Right renal pelvis (tissue), 4 donors: ENCODE results near the gene CPE. TPM values are rescaled to one million over a fixed set of nuclear protein-coding genes. Genes with fewer than 3 reads are reported as not detected.
A peak's percentile ranks its signal among the peaks of the same experiment; 100 is the strongest.
"Not testable (repeated sequence)": the region's sequence is repeated elsewhere in the genome, so short reads cannot be mapped to it uniquely, and the experiment has no call there.

Experiments
- DNase-seq, 4 donors: peaks; one replicate each; pipeline ENCODE4 v3.0.0-alpha.2; 2013; ENCODE audit warnings: low read depth in 4 of 4, low spot score in 3 of 4, missing footprints in 1 of 4
- polyA plus RNA-seq, 4 donors: library from polyadenylated mRNA; unstranded; fragments of 120-200 nt; gene quantifications; one replicate each; pipeline ENCODE4 v1.2.1, GENCODE V29; 2013; ENCODE audit not compliant: insufficient read length in 4 of 4

The CPE gene
- polyA plus RNA-seq, 4 donors = 123 to 179 (median 151) TPM

- DNase-seq = no peak
These were observed 79.0 kb downstream of the CPE start for GRCh38 chr4:165457793-165458192.

- no peak for DNase-seq
These were observed 79.7 kb downstream of the CPE start for GRCh38 chr4:165458471-165458870.

GRCh38 chr4:165461159-165461821, 82.5 kb downstream of the CPE start:
- no peak for DNase-seq

- DNase-seq = no peak
These were observed 83.2 kb downstream of the CPE start for GRCh38 chr4:165462009-165462408.

- DNase-seq = no peak
These were observed 85.6 kb downstream of the CPE start for GRCh38 chr4:165464376-165464775.

- DNase-seq = peak in 3 of 4 donors; percentile 8 to 35 (median 25)
These were observed 86.1 kb downstream of the CPE start for GRCh38 chr4:165464813-165465381.

GRCh38 chr4:165470009-165470408, 91.2 kb downstream of the CPE start:
- no peak for DNase-seq

GRCh38 chr4:165472943-165473676, 94.3 kb downstream of the CPE start:
- no peak for DNase-seq

- no peak for DNase-seq
These were observed 96.2 kb downstream of the CPE start for GRCh38 chr4:165474784-165475705.

GRCh38 chr4:165475706-165476070, 96.9 kb downstream of the CPE start:
- DNase-seq = no peak

GRCh38 chr4:165476214-165477098, 97.6 kb downstream of the CPE start:
- no peak for DNase-seq

- DNase-seq = no peak
These were observed 99.0 kb downstream of the CPE start for GRCh38 chr4:165477799-165478198.

- DNase-seq = no peak
These were observed 99.5 kb downstream of the CPE start for GRCh38 chr4:165478260-165478659.

GRCh38 chr4:165481053-165481835, 102.4 kb downstream of the CPE start:
- DNase-seq = no peak

GRCh38 chr4:165489786-165490185, 111.0 kb downstream of the CPE start:
- no peak for DNase-seq

GRCh38 chr4:165492583-165492982, 113.8 kb downstream of the CPE start:
- not testable (repeated sequence) for DNase-seq

- peak; percentile 27 to 44 (median 40) for DNase-seq
These were observed 114.6 kb downstream of the CPE start for GRCh38 chr4:165493359-165493758.

- DNase-seq = no peak
These were observed 124.4 kb downstream of the CPE start for GRCh38 chr4:165502916-165503907.
